ENCODE measurements around the gene IMPA2.

DNA sequence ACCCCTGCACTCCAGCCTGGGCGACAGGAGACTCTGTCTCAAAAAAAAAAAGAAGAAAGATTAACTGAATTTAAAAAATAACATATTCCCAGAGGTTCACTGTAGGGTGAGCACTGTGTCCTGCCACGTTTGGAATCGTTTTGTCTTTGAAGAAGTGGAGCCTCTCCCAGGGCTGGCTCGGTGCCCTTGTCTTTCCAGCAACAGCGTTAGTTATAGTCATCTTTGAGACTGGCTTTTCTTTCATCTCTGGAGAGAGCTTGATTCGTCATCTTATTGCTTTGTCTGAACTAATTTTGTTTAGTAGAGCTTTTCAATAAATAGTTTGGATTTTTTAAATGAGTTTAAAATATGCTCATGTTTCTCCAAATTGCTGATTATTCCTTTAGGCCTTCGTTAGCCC lies 50.5 kb downstream of the IMPA2 start:
- TF ChIP-seq, protein P1, sequence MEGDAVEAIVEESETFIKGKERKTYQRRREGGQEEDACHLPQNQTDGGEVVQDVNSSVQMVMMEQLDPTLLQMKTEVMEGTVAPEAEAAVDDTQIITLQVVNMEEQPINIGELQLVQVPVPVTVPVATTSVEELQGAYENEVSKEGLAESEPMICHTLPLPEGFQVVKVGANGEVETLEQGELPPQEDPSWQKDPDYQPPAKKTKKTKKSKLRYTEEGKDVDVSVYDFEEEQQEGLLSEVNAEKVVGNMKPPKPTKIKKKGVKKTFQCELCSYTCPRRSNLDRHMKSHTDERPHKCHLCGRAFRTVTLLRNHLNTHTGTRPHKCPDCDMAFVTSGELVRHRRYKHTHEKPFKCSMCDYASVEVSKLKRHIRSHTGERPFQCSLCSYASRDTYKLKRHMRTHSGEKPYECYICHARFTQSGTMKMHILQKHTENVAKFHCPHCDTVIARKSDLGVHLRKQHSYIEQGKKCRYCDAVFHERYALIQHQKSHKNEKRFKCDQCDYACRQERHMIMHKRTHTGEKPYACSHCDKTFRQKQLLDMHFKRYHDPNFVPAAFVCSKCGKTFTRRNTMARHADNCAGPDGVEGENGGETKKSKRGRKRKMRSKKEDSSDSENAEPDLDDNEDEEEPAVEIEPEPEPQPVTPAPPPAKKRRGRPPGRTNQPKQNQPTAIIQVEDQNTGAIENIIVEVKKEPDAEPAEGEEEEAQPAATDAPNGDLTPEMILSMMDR (conservative IDR thresholded peaks at IDR 0.05 in 1 of 2, IDR thresholded peaks at IDR 0.05 in 1 of 2; ENCODE audit: low read depth in 1 of 2, low read length in 2 of 2): no peak
- TF ChIP-seq EZH2 (IDR thresholded peaks at IDR 0.05; ENCODE audit: low read length, missing control alignments): no peak

Measured in fibroblast of lung (primary cell).